Activated CD4-positive, alpha-beta memory T cell treated with anti-CD3 and anti-CD28 coated beads, Interleukin-2, amount 10 ng/mL, durations not matched to agents 7 days and 5 days (primary cell): ENCODE data around the gene UNC119. TPM values are rescaled to one million over a fixed set of nuclear protein-coding genes. Genes with fewer than 3 reads are reported as not detected.

Source experiments
- CTCF ChIA-PET: fragments of 350-600 bp; sonication (Branson Sonifier 250); formaldehyde crosslinking; loops from one replicate; lab custom pipeline; 2021; ENCODE audit warnings: antibody characterized with exemption, inconsistent platforms; lab: Charles Lee
- POLR2A ChIA-PET: fragments of 350-600 bp; sonication (Branson Sonifier 250); formaldehyde crosslinking; loops from one replicate; lab custom pipeline; 2021; ENCODE audit warnings: antibody characterized with exemption; lab: Charles Lee
- DNase-seq: peaks from one replicate; pipeline ENCODE4 v3.0.0-alpha.2; 2020
- H3K27ac Mint-ChIP-seq: one replicate; pipeline ENCODE4 v1.8.0; 2021; ENCODE audit warnings: mild to moderate bottlenecking, mixed read lengths
- H3K27me3 Mint-ChIP-seq: one replicate; pipeline ENCODE4 v1.8.0; 2021; ENCODE audit warnings: mixed read lengths
- H3K36me3 Mint-ChIP-seq: one replicate; pipeline ENCODE4 v1.8.0; 2021; ENCODE audit warnings: low read depth, mixed read lengths
- H3K4me1 Mint-ChIP-seq: one replicate; pipeline ENCODE4 v1.8.0; 2021; ENCODE audit warnings: mixed read lengths
- H3K4me3 Mint-ChIP-seq: one replicate; pipeline ENCODE4 v1.8.0; 2021; ENCODE audit warnings: mild to moderate bottlenecking, mixed read lengths
- H3K9me3 Mint-ChIP-seq: one replicate; pipeline ENCODE4 v1.8.0; 2021; ENCODE audit warnings: mixed read lengths
- total RNA-seq, 2 experiments: library from RNA; stranded (reverse); gene quantifications; one replicate each; pipeline ENCODE4 v1.2.3, GENCODE V29; 2021

UNC119 gene
- 10 to 100 TPM; 46.2 to 61.1 TPM for total RNA-seq

DNA sequence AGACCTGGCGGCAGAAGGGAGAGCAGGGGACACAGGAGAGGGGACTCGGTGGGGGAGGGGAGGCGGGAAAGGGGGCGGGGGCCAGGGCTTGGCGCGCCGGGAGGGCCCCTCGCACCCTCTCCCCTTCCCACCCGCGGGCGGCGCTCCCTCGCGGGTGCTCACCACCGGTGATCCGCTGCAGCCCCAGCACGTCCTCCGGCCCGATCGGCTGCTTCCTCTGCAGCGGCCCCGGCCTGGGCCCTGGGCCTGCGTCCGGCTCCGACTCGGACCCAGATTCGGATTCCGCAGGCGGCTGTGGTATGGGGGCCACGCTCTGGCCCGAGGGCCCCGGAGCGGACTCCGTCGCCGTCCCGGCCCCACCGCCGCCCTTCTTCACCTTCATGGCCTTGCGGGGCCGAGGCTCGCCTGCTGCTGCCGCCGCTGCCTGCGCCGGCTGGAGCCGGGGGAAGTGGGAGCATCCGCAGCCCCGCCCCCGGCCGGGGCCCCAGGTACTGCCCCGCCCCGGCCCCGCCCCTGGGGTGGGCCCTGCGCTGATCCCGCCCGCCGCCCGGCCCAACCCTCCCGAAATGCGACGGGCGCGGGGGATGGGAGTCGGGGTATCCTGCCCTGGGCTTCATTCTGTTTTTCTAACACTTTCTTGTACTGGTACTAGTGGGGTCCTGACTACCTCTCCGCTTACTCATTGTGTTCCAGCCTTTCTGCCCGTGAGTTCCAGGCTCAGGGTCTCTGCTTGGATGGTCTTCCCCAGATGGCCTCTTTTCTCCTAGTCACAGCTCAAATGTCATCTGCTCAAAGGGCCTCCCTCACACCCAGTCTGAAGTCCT lies at the start of gene UNC119:
Gene UNC119, minus strand, starts transcription at position 449 of the 824 bp plus-strand sequence. Its CDS starts 67 bp downstream, at position 382.
- POLR2A ChIA-PET, result interaction anchor here (0.9 to 6.2 kb wide), 5 partner anchors 19 to 95 kb away, joined by 3 to 64 read pairs (median 4); partner anchors contain the start of genes ALDOC, PIGS and SPAG5
- H3K36me3 Mint-ChIP-seq, result peaks cover 47% of the 10 kb centered on the region
- H3K4me3 Mint-ChIP-seq, result peak within 1 kb of the TSS; percentile 80
- no peaks in the 10 kb centered on the region for H3K9me3 Mint-ChIP-seq
- H3K27me3 Mint-ChIP-seq, result no peaks in the 10 kb centered on the region
- CTCF ChIA-PET, result interaction anchor here (0.9 to 4.2 kb wide), 3 partner anchors 7 to 19 kb away, joined by 3 to 23 read pairs (median 17); partner anchors contain the start of gene PIGS
- peaks cover 46% of the 10 kb centered on the region for H3K4me1 Mint-ChIP-seq
- DNase-seq, result peak; percentile 84
- H3K27ac Mint-ChIP-seq, result peak within 1 kb of the TSS; percentile 58

DNA sequence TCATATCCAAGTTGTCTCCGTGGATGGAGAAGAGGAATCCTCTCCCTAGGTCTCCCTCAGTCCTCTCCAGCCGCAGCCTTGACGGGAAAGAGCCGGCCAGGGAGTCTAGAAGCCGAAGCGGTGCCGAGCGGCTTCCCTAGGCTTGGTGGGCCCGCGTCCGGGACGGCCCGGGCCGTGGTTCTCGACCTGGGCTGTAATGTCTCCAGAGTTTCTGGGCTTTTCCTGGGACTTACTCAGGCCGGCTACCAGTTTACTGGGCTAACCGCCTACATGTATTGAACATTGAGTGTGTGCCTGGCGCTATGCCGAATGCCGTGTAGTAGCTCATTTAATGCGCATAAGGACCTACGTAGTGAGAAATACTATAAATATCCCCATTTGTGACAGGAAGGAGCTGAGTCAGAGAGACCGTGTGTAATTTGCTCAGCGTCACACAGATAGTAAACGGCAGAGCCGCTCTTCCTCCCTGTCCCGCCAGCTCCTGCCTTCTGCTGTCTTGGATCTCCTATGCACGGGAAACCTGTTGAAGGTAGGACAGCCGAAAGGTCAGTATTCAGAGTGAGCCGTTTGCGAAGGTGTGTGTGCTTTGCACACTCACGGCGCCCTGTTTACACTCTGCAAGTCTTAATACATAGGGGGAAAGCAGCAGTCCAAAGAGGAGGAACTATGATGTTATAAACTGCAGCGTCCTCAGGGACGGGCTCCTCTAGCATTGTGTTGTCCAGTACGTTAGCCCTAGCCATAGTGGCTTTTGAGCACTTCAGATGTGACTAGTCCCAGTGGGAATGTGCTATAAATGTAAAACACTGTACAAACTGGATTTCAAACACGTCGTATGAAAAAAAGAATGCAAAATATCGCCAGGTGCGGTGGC lies 47.1 kb upstream of the UNC119 start:
- Mint-ChIP-seq H3K4me3 (peak overlapping the region; percentile 85), H3K4me1 (peaks cover 23% of the 10 kb centered on the region), H3K9me3 (no peaks in the 10 kb centered on the region), H3K27me3 (no peaks in the 10 kb centered on the region), H3K27ac (peak overlapping the region; percentile 99), H3K36me3 (peaks cover 18% of the 10 kb centered on the region)
- POLR2A ChIA-PET, result interaction anchor here (0.6 to 3.6 kb wide), 28 partner anchors 10 to 356 kb away, joined by 3 to 61 read pairs (median 6); partner anchors contain the start of genes ALDOC, BLTP2, PIGS and POLDIP2
- CTCF ChIA-PET, result interaction anchor here (0.6 to 2.3 kb wide), 8 partner anchors 25 to 280 kb away, joined by 3 to 7 read pairs (median 3); partner anchors contain the start of genes BLTP2, PIGS, RPL23A and TLCD1
- peak; percentile 64 for DNase-seq

DNA sequence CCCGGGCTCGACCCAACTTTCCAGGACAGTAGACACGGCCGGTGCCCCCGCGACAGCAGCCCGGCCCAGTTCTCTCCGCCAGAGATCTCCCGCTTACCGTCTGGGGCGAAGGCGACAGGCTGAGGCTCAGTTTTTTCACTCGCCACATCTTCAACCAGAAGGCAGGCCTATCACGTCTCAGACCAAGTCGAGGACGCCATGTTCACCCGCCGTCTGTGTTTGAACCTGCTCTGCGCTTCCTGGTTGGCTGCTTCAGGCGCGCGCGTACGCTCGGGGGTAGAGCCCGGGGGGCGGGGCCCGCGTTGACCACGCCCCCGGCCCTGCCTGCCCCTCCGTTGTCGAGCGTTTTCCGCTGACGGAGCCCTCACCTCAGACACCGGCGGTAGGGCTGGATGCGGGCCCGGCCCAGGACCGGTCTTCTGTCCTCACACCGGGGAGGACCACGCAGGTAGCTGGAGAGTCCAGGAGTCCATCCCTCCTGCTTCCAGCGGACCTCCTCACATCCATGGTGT lies 46.4 kb upstream of the UNC119 start, which contains the start of gene SPAG5:
Gene SPAG5, minus strand, starts transcription at position 227 of the 512 bp plus-strand sequence. Its CDS starts 79 bp downstream, at position 148.
- peak within 1 kb of the TSS; percentile 85 for H3K4me3 Mint-ChIP-seq
- ChIA-PET CTCF (interaction anchor here (0.8 to 2.3 kb wide), 7 partner anchors 24 to 127 kb away, joined by 3 to 7 read pairs (median 4); partner anchors contain the start of genes BLTP2 and TLCD1), POLR2A (interaction anchor here (0.8 to 3.6 kb wide), 27 partner anchors 10 to 241 kb away, joined by 3 to 61 read pairs (median 6); partner anchors contain the start of genes ALDOC, BLTP2, PIGS and POLDIP2)
- peak; percentile 96 for DNase-seq
- H3K36me3 Mint-ChIP-seq, result peaks cover 20% of the 10 kb centered on the region
- no peaks in the 10 kb centered on the region for H3K27me3 Mint-ChIP-seq
- peaks cover 24% of the 10 kb centered on the region for H3K4me1 Mint-ChIP-seq
- peak within 1 kb of the TSS; percentile 99 for H3K27ac Mint-ChIP-seq
- H3K9me3 Mint-ChIP-seq, result no peaks in the 10 kb centered on the region

DNA sequence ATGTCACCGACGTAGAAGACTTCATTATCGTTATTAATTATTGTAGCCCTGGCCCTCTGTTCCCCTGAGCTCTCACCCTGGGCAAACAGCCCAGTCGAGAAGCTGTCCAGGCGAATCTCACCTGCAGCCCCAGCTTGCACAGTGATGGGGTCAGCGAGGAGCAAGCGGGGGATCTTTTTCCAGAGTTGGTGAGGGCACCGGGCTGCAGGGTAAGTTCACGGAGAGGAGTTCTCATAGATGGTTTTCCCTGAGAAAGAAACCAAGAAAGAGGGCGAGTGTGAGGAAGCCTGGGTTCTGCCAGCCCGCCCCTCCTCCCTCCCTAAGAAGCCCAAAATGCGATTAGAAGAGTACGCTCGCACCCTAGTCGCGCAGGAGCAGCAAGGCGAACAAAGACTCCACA lies 46.0 kb upstream of the UNC119 start:
- peaks cover 25% of the 10 kb centered on the region for H3K4me1 Mint-ChIP-seq
- CTCF ChIA-PET, result interaction anchor here (0.7 to 1.5 kb wide), 6 partner anchors 15 to 51 kb away, joined by 3 to 6 read pairs (median 4); no protein-coding TSS in a partner anchor
- peaks cover 22% of the 10 kb centered on the region for H3K36me3 Mint-ChIP-seq
- no peaks in the 10 kb centered on the region for H3K27me3 Mint-ChIP-seq
- POLR2A ChIA-PET, result interaction anchor here (0.7 to 3.6 kb wide), 13 partner anchors 9 to 241 kb away, joined by 3 to 61 read pairs (median 8); partner anchors contain the start of genes ALDOC, BLTP2, PIGS and POLDIP2
- H3K27ac Mint-ChIP-seq, result peak overlapping the region; percentile 99
- no peaks in the 10 kb centered on the region for H3K9me3 Mint-ChIP-seq
- H3K4me3 Mint-ChIP-seq, result peak overlapping the region; percentile 85
- no peak for DNase-seq

DNA sequence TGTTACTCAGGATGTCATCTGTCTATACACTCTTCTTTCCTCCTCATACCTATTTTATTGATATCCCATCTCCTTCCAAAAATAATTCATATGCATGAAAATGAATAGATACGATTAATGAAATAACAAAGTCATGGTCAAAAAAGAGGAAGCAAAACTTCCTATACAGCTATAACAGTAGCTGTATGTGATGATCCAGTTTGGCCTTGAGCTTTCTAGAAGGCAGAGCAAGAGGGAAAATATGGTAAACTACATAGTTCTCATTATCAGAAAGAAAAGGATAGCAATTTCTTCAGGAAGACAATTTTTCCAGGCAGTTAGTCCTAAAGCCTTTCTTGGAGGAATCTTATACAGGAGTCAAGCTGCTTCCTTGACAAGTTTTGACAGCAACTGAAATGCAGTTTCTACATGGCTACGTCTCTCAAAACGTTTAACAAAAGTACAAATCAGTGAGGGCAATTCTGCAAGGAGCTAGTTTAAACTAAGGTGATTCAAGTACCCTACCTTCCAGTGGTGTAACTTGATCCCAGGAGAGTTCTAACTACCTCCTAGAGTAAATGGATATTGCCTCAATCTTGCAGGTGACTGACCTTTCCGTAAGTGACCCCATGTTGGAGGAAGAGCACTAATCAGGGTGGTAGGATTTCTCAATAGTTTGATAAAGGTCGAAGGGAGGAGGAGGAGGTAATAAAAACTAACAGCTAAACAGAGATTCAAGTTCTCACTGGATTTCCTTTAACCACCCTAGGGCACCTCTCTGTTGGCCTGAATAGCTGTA lies 45.4 kb upstream of the UNC119 start:
- Mint-ChIP-seq H3K27me3 (no peaks in the 10 kb centered on the region), H3K27ac (peak overlapping the region; percentile 99), H3K36me3 (peaks cover 28% of the 10 kb centered on the region), H3K9me3 (no peaks in the 10 kb centered on the region), H3K4me3 (peak overlapping the region; percentile 85), H3K4me1 (peaks cover 30% of the 10 kb centered on the region)
- no peak for DNase-seq
- POLR2A ChIA-PET, result interaction anchor here (0.7 to 3.6 kb wide), 11 partner anchors 9 to 115 kb away, joined by 3 to 61 read pairs (median 33); partner anchors contain the start of genes ALDOC, BLTP2, PIGS and SDF2
- CTCF ChIA-PET, result interaction anchor here (0.7 to 1.5 kb wide), 5 partner anchors 15 to 51 kb away, joined by 3 to 4 read pairs (median 4); no protein-coding TSS in a partner anchor

DNA sequence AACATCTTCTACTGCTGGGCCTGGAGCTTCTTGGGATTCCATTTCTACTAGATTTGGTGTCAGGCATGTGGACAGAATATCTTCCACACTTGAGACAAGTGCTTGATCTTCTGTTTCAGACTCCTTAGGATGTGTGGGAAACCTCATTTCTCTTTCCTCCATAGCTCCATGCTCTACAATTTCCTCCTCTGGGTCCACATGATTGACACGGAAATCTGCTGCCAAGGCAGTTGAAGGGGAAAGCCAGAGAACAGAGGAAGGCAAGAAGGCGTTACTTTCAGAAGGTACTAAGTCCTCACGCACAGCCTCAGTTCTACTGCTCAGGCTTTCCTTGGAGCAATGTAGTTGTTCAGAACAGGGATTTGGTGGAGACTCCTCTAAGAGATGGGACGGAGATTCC lies 39.8 kb upstream of the UNC119 start:
- Mint-ChIP-seq H3K27me3 (no peaks in the 10 kb centered on the region), H3K4me3 (no peak overlapping the region), H3K4me1 (peaks cover 15% of the 10 kb centered on the region), H3K9me3 (no peaks in the 10 kb centered on the region), H3K27ac (no peak overlapping the region), H3K36me3 (peaks cover 47% of the 10 kb centered on the region)
- no peak for DNase-seq
- ChIA-PET CTCF (no interaction called here), POLR2A (interaction anchor here (1.0 to 1.4 kb wide), 4 partner anchors 10 to 249 kb away, joined by 4 to 9 read pairs (median 4); partner anchors contain the start of genes ALDOC and PIGS)

DNA sequence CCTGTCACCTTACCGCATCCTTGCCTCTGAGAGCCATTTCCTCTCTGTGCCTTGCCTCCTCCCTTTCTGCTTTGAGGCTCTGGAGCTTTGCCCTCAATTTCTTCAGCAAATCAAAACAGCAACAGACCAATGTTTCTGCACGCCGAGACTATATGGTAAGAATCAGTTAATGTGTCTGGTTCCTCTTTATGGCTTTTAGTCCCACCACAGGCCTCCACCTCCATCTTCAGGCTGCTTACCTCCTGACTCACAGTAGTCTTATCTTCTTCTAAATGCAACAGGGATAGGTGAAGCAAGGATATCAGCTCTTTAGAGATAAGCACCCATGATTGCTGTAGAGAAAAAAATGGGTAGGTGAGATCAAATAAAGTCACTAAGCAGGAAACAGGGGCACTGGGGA lies 33.4 kb upstream of the UNC119 start:
- Mint-ChIP-seq H3K36me3 (peaks cover 18% of the 10 kb centered on the region), H3K27me3 (no peaks in the 10 kb centered on the region), H3K4me1 (peaks cover 4% of the 10 kb centered on the region), H3K4me3 (no peak overlapping the region), H3K9me3 (no peaks in the 10 kb centered on the region), H3K27ac (no peak overlapping the region)
- DNase-seq, result no peak
- ChIA-PET CTCF (no interaction called here), POLR2A (interaction anchor here (0.6 to 2.4 kb wide), 4 partner anchors 9 to 14 kb away, joined by 3 to 8 read pairs (median 4); partner anchors contain the start of genes ALDOC and PIGS)

DNA sequence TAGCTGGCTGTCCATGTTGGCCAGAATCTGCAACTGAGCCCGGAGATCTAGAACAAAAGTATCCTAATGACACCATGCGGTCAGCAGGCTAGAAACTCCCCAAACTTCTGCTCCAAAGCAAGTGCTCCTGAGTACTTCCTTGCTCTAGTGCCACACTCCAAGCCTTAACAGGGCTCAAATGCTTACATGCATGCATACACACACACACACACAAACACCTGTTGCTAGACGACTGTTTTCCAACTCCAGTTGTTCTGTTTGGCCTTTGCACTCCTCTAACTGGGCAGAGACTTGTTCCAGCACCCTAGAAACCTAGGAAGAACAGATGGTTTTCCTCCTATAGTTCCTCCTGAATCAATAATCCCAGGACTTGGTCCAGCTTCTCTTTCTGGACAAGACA lies 32.0 kb upstream of the UNC119 start:
- DNase-seq, result no peak
- H3K4me1 Mint-ChIP-seq, result peaks cover 18% of the 10 kb centered on the region
- H3K36me3 Mint-ChIP-seq, result peaks cover 26% of the 10 kb centered on the region
- H3K27me3 Mint-ChIP-seq, result no peaks in the 10 kb centered on the region
- H3K9me3 Mint-ChIP-seq, result no peaks in the 10 kb centered on the region
- ChIA-PET POLR2A (interaction anchor here (2.4 to 2.5 kb wide), 2 partner anchors 10 to 15 kb away, joined by 8 read pairs; no protein-coding TSS in a partner anchor), CTCF (no interaction called here)
- no peak overlapping the region for H3K27ac Mint-ChIP-seq
- no peak overlapping the region for H3K4me3 Mint-ChIP-seq

DNA sequence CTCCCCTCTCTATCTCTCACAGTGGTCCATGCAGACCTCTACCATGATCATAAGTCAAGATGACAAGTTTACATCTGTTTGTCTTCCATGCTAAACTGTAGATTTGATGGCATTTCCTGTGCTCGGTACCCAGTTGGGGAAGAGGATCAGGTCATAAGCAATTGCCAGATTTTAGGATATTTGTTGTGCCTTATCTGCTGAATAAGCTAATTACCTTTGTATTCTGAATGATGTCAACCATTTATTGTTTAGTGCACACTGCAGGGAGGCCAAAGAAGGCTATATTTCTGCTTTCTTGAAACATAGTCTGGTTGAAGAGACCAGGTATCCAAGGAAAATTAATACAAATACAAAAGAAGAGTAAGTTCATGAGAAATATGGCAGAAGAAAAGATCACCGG lies 30.1 kb upstream of the UNC119 start:
- H3K27me3 Mint-ChIP-seq, result no peaks in the 10 kb centered on the region
- POLR2A ChIA-PET, result interaction anchor here (1.1 to 4.4 kb wide), 3 partner anchors 10 to 16 kb away, joined by 4 to 37 read pairs (median 17); partner anchors contain the start of genes PIGS and SPAG5
- H3K4me1 Mint-ChIP-seq, result peaks cover 36% of the 10 kb centered on the region
- no peak overlapping the region for H3K27ac Mint-ChIP-seq
- H3K9me3 Mint-ChIP-seq, result no peaks in the 10 kb centered on the region
- DNase-seq, result no peak
- H3K36me3 Mint-ChIP-seq, result peaks cover 33% of the 10 kb centered on the region
- H3K4me3 Mint-ChIP-seq, result no peak overlapping the region
- CTCF ChIA-PET, result no interaction called here

DNA sequence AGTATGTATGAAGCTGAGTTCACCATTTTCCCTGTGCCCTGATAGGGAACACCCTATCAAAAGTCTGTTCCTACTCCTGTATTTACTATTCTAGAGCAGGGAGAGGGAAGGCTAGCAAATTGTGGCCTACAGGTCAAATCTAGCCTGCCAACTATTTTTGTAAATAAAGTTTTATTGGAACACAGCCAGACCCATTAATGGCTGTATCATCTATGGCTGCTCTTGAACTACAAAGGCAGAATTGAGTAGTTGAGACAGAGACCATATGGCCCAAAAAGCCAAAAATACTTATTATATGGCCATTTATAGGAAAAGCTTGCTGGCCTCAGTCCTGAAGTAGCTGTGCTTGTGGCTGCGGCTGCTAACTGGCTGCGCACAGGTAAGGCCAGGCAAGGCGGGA lies 28.5 kb upstream of the UNC119 start:
- ChIA-PET POLR2A (interaction anchor here (1.0 to 4.4 kb wide), 3 partner anchors 10 to 18 kb away, joined by 5 to 37 read pairs (median 17); partner anchors contain the start of genes PIGS and SPAG5), CTCF (no interaction called here)
- Mint-ChIP-seq H3K9me3 (no peaks in the 10 kb centered on the region), H3K4me1 (peaks cover 50% of the 10 kb centered on the region), H3K27me3 (no peaks in the 10 kb centered on the region), H3K36me3 (peaks cover 46% of the 10 kb centered on the region), H3K27ac (peak overlapping the region; percentile 69), H3K4me3 (no peak overlapping the region)
- DNase-seq, result no peak

DNA sequence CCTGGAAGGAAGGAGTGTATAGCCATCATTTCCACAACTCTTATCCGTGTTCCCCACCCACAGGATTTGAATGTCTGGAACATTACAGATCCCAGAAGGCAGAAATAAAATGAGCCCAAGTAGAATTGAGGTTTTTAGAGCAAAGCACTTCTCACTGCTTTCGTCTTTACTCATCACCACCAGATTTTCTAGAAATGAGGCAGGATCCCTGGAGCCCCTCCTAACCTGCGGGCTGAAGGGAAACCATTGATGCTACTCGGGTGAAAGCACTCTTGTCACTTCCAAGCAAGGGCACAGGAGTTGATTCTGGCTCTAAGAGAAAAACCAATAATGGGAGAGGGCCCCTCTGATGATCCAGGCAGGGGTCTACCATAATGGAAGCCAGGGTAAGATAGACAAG lies 27.1 kb upstream of the UNC119 start:
- Mint-ChIP-seq H3K9me3 (no peaks in the 10 kb centered on the region), H3K4me3 (no peak overlapping the region), H3K4me1 (peaks cover 56% of the 10 kb centered on the region), H3K36me3 (peaks cover 57% of the 10 kb centered on the region), H3K27ac (peak overlapping the region; percentile 74), H3K27me3 (no peaks in the 10 kb centered on the region)
- CTCF ChIA-PET, result interaction anchor here (0.6 to 1.4 kb wide), 2 partner anchors 34 to 183 kb away, joined by 4 read pairs; no protein-coding TSS in a partner anchor
- peak; percentile 61 for DNase-seq
- POLR2A ChIA-PET, result interaction anchor here (1.1 to 4.4 kb wide), 5 partner anchors 8 to 66 kb away, joined by 4 to 37 read pairs (median 17); partner anchors contain the start of genes BLTP2, PIGS and SPAG5
